GM18951 (cell line): ENCODE data around the gene TBC1D14.

ENCODE experiments used
- POLR2A ChIP-seq: IDR thresholded peaks from 4 replicates; pipeline ENCODE4 v1.6.1; 2011; ENCODE audit warnings: mild to moderate bottlenecking; ENCODE audit not compliant: insufficient read length, insufficient read depth; ENCODE audit errors: extremely low read depth
- in situ Hi-C: fragments of 300-500 bp; cut with MboI; formaldehyde crosslinking; loops from one replicate; pipeline ENCODE4 v1.12.0; 2022; ENCODE audit warnings: low sequenced_read_pairs, mixed read lengths, inconsistent platforms; ENCODE audit not compliant: unreplicated experiment

Gene TBC1D14

DNA sequence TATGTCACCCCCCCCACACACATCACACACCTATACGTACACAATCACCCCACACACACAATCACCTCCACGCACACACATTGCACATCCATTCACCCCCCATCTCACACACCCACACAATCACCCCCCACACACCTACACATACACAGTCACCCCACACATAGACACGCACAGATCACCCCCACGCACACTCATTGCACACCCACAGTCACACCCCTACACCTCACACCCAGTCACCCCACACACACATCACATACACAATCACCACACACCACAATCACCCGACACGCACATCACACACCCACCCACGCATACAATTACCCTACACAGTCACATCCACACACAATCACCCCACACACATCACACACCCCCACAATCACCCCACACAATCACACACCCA is 117.7 kb downstream of the TBC1D14 start:
- TF ChIP-seq POLR2A, result no peak
- in situ Hi-C loops, result no loop called here

DNA sequence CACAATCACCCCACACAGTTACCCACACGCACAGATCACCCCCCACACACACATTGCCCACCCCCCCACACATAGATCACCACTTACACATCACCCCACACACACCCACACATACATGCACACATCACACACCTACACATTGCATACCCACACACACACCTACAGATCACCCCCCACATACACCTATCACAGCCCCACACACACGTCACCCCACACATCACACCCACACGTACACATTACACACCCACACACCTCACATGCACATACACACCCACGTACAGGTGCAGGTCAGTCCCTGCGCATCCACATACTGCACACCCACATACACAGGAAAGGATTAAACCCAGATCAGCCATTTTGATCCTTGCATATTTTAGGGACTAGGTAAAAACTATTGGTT is 118.3 kb downstream of the TBC1D14 start:
- in situ Hi-C loops, result no loop called here

DNA sequence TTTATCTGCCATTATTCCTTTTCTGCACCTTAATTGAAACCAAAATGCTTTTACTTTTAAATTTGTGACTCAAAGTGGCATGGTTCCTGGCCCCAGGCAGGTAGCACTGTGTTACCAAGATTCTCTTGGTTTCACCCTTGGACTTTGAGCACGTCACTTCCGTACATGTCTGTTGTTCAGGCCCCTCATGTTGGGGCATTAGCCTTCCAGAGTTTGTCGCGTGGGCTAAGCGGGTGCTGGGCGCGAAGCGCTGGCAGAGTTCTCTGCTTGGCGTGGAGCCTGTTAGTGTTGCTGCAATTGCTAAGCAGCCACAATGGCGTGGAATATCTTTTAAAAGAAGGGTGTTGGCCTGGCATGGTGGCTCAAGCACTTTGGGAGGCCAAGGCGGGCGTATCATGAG is 119.6 kb downstream of the TBC1D14 start:
- TF ChIP-seq POLR2A, result no peak

More for the DNA sequence above, 118.3 kb downstream of the TBC1D14 start:
- TF ChIP-seq POLR2A, result no peak

DNA sequence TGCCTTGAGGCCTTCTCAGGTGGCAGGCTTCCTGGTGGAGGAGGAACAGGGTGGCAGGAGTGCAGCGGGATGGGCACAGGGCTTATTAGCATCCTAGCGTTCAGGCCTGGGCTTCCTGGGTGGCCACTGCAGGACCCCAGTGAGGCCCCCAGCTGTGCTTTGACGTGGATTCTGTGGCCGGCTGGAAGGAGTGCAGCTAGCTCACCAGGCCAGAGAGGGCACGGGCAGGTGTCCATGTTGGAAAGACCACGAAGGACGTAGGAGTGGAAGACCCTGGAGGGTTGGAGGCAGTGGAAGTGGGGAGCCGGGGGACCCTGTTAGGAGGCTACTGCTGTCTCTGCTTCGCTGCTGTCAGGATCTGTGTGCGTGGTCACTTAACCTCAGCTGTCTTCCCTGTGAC is 120.3 kb downstream of the TBC1D14 start:
- in situ Hi-C loops, result no loop called here
- no peak for TF ChIP-seq POLR2A

More for the DNA sequence above, 119.6 kb downstream of the TBC1D14 start:
- in situ Hi-C loops, result no loop called here

DNA sequence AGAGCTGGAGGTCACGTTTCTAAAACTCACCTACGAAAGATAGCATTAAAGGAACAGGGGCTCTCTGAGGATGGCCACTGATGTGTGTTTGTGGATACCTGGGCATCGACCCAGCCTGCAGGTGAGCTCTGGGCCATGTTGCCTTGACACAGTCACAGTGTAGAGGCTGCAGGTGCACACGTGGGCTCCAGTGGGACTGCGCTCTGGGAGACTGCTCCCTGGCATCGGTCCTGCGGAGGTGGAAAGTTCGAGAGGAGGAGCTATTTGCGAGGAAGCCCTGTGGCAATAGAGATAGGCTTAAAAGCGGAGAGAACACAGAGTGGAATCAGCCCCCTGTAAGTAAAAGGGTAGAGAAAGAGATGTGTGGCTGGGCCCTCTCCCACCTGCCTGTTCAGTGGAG is 121.2 kb downstream of the TBC1D14 start:
- no peak for TF ChIP-seq POLR2A
- in situ Hi-C loops, result no loop called here

DNA sequence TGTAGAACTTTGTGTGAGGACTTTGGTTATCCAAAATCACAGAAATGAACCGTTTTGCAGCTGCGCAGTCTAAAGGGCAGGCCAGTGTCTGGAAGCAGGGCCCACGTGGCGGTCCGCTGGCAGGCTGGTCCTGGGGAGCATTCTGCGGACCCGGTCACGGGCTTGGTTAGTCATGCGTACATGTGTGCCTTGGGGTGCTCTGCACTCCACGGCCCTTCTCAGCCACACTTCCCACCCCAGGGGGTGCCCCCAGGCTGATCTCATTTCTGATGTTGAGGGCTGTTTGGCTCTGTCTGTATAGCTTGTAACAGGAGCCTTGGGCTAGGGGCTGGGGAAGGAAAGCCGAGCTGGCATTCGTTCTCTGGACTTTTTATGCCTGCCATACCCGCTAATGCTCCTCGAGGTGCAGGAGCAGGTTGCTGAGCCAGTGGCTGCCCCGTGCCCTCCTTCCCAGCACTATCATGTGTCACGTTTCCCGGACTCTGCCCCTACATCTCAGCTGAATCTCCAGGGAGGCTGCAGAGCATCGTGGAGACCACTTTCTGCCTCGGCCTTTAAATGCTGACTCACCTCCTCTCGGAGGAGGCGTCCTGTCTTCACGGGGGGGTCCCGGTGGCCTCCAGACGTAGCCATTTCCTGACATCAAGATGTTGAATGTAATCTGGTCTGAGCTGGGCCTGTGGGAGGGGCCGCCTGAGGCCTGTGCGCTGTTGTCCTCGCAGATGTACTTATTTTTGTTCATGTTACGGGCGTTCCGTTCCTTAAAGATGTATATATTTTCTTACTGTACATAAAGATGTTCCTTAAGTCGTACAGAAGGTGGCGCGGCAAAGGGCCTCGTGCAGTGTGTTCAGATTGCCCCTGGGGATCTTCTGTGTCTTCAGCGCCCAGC is 122.2 kb downstream of the TBC1D14 start:
- no peak for TF ChIP-seq POLR2A
- in situ Hi-C loops, result no loop called here

DNA sequence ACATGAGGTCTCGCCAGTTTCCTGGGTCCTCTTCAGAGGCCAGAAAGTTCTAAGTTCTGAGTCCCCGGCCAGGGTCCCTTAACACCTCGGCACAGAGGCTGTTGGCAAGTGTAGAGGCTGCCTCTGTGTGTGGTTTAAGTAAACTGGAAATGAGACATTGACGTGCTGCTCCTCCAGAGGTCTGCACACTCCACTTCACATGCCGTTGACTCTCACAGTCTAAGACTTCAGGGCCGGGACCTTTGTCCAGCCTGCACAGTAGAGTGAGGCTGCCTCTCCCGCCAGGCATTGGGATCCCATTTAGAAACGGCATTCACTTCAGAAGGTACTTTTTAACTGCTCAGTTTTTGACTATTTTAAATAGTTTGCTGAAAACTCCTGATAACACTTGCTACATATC is 123.0 kb downstream of the TBC1D14 start:
- in situ Hi-C loops, result no loop called here
- TF ChIP-seq POLR2A, result no peak

DNA sequence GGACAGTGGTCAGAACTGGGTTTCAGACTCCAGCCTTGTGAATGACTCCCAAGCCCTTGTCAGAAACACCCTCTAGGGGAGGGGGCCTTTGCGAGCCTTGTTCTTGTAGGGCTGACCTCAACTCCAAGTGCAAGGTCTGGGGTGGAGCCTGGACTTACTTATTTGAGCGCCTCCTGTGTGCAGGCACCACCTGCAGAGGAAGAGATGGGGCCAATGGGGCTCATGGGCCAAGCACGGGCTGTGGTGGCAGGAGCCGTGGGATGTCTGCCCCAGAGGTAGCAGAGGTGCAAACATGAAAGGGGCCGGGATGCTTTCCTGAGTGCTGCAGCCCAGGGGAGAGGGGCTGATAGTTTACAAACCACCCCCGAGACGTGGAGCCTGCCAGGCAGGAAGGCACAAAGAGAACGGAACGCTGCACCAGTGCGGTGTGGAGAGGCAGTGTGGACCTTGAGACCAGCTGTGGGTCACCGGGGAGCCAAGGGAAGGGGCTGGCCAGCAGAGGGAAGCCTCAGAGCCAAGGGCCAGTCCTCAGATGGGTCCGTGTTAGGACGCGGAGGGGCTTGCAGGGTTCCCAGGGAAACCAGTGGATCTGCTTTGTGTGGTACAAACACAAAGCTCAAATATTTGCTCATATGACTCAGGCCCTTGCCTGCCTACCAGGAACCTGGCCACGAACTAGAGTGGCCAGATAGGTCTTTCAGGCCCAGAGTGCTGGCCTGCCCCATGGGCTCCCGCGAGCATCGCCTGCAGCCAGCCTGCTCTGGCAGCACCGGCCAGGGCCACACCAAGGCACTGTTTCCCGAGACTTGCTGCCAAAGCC is 124.8 kb downstream of the TBC1D14 start:
- in situ Hi-C loops, result no loop called here

DNA sequence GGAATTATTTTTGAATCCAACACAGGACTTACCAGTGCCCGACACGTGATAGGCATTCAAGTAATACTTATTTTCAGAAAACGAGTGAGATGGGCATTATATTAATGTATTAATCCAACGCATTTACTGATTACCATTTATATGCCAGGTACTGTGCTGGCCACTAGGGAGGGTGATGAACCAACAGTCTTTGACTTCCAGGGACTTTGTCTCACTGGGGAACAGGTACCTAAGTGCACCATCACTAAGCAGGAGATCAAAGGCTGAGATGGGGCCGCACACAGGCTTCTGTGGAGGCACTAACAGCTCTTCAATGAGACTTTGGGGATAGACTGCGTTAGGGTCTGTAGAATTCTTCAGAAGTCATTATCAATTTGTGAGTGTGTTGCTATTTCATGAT is 127.8 kb downstream of the TBC1D14 start:
- in situ Hi-C loops, result no loop called here
- TF ChIP-seq POLR2A, result no peak

More for the DNA sequence above, 124.8 kb downstream of the TBC1D14 start:
- TF ChIP-seq POLR2A, result no peak

DNA sequence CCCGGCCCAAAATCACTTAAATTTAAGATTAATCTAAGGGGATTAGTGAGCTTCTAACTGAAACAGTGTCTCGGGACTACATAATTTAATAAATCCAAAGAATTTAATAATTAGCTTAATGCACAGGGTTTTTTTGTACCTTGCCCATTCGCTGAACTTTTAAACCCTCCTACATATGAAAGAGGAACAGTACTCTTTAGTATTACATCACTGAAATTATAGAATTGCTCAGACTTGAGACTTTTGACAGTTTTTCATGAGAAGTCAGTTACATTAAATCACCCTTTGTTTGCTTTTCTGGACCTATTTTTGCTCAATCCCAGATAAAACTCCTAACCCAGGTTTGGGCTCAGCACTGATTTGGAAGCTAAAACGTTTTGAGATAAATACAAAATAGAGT is 131.1 kb downstream of the TBC1D14 start:
- in situ Hi-C loops, result loop anchor here (10.0 kb wide), 1 partner anchor 326 kb away; the partner anchor contains the start of gene BLOC1S4

DNA sequence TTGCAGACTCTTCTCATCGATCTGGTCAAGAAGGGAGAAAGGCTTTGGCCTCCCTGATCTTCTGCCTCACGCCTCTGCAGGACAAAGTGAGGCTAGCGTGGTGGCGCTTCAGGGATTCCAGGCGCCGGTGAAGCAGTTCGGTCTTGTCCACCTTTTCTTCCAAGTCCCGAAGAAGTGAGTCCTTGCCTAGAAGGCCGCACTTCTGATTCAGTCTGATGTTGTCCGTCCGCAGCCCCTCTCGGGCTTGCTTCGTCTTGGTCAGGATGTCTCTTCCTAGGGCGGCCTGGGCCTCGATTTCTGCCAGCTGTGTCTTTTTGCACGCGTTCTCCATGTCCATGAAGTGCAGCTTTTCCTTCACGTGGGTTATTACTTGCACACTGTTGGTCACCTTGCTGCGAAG is 131.6 kb downstream of the TBC1D14 start:
- in situ Hi-C loops, result loop anchor here (10.0 kb wide), 1 partner anchor 326 kb away; the partner anchor contains the start of gene BLOC1S4
- no peak for TF ChIP-seq POLR2A

More for the DNA sequence above, 131.1 kb downstream of the TBC1D14 start:
- TF ChIP-seq POLR2A, result no peak

DNA sequence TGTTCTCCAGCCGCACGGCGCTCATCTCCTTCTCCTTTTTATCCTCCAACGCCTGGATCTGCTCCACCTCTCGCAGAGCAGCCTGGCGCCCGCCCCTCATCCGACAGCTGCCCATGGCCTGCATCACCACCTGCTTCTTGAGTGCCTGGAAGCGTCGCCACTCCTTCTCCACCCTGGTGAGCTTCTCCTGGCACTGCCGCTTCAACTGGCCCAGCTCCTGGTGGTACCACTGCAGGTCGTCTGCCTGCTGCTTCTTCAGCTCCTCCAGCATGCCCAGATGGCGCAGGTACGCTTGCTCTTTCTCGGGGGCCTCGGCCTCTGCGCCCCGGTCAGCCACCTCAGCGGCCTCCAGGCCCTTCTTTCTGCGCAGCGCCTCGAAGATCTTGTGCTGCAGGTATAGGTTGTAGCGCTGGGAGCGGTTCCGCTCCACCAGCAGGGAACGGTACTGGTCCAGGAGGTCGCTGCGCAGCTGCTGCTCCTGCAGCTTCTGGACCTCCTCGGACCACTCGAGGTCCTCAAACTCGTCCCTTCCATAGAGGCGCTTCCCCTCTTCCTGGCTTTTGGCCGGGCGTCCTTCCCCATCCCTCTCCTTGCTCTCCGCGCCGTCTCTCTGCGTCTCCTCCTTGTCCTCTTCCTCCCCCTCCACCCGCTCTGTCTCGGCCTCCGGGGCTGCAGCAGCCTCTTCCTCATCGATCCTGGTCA is 132.3 kb downstream of the TBC1D14 start:
- no peak for TF ChIP-seq POLR2A
- in situ Hi-C loops, result loop anchor here (10.0 kb wide), 1 partner anchor 327 kb away; the partner anchor contains the start of gene BLOC1S4
